NCI-H2107 treated with DMSO at 0.1 percent for 48 hours (cell line): ENCODE measurements around the gene PSMB1.
"Not testable (repeated sequence)": the region's sequence is repeated elsewhere in the genome, so short reads cannot be mapped to it uniquely, and the experiment has no call there.

ENCODE experiments used
- DNase-seq: peaks from one replicate; lab custom pipeline; 2025; ENCODE audit not compliant: unreplicated experiment; lab: John Stamatoyannopoulos, UW

Gene PSMB1

GRCh38 chr6:170536671-170537070 is 16.4 kb downstream of the PSMB1 start:
- DNase-seq, result no peak

GRCh38 chr6:170535004-170535403 is 18.1 kb downstream of the PSMB1 start:
- no peak for DNase-seq

- DNase-seq, result no peak
Measured at GRCh38 chr6:170533792-170534191, 19.3 kb downstream of the PSMB1 start.

- no peak for DNase-seq
Measured at GRCh38 chr6:170532867-170533488, 20.1 kb downstream of the PSMB1 start.

- DNase-seq, result peak; percentile 48
Measured at GRCh38 chr6:170529839-170530469, 23.2 kb downstream of the PSMB1 start.

- not testable (repeated sequence) for DNase-seq
Measured at GRCh38 chr6:170527995-170528394, 25.1 kb downstream of the PSMB1 start.

GRCh38 chr6:170525795-170526194 is 27.3 kb downstream of the PSMB1 start:
- DNase-seq, result no peak

- DNase-seq, result no peak
Measured at GRCh38 chr6:170524172-170524502, 29.0 kb downstream of the PSMB1 start.

GRCh38 chr6:170523256-170524171 is 29.6 kb downstream of the PSMB1 start:
- DNase-seq, result no peak

GRCh38 chr6:170522565-170523183 is 30.4 kb downstream of the PSMB1 start:
- no peak for DNase-seq

GRCh38 chr6:170516783-170517616 is 36.1 kb downstream of the PSMB1 start:
- peak; percentile 40 for DNase-seq

GRCh38 chr6:170514908-170515307 is 38.2 kb downstream of the PSMB1 start:
- no peak for DNase-seq

- DNase-seq, result no peak
Measured at GRCh38 chr6:170512249-170512648, 40.9 kb downstream of the PSMB1 start.

- no peak for DNase-seq
Measured at GRCh38 chr6:170510631-170511030, 42.5 kb downstream of the PSMB1 start.

- no peak for DNase-seq
Measured at GRCh38 chr6:170509723-170510018, 43.4 kb downstream of the PSMB1 start.

GRCh38 chr6:170508892-170509722 is 44.0 kb downstream of the PSMB1 start:
- DNase-seq, result not testable (repeated sequence)

- DNase-seq, result not testable (repeated sequence)
Measured at GRCh38 chr6:170508275-170508674, 44.8 kb downstream of the PSMB1 start.

- DNase-seq, result not testable (repeated sequence)
Measured at GRCh38 chr6:170507728-170508127, 45.4 kb downstream of the PSMB1 start.

GRCh38 chr6:170506446-170506845 is 46.7 kb downstream of the PSMB1 start:
- DNase-seq, result no peak

- DNase-seq, result peak; percentile 33
Measured at GRCh38 chr6:170505306-170505705, 47.8 kb downstream of the PSMB1 start.
